H9 (cell line): ENCODE results near the gene FAM98C. TPM values are rescaled to one million over a fixed set of nuclear protein-coding genes. Genes with fewer than 3 reads are reported as not detected.

Experiments
- DNase-seq: peaks from one replicate; pipeline ENCODE4 v3.0.0-alpha.2; 2017
- H2AFZ ChIP-seq: one replicate; pipeline ENCODE4 v1.6.1; 2013; ENCODE audit warnings: mild to moderate bottlenecking, low read length, control low read depth, moderate library complexity
- H2AK5ac ChIP-seq: 2 replicates; pipeline ENCODE4 v1.6.1; 2013; ENCODE audit warnings: low read length, control low read depth, mixed read lengths; ENCODE audit not compliant: insufficient read length
- H2BK120ac ChIP-seq: one replicate; pipeline ENCODE4 v1.6.1; 2013; ENCODE audit warnings: low read depth, mild to moderate bottlenecking, low read length, control low read depth, inconsistent platforms; ENCODE audit not compliant: poor library complexity, severe bottlenecking
- H2BK12ac ChIP-seq: 2 replicates; pipeline ENCODE4 v1.6.1; 2013; ENCODE audit warnings: low read length, control low read depth, mixed read lengths, low read depth; ENCODE audit not compliant: insufficient read length
- H2BK15ac ChIP-seq: 2 replicates; pipeline ENCODE4 v1.6.1; 2013; ENCODE audit warnings: low read depth, low read length, control low read depth
- H2BK20ac ChIP-seq: one replicate; pipeline ENCODE4 v1.6.1; 2013; ENCODE audit warnings: low read depth, mild to moderate bottlenecking, low read length, control low read depth, inconsistent platforms; ENCODE audit not compliant: poor library complexity, severe bottlenecking
- H2BK5ac ChIP-seq: 2 replicates; pipeline ENCODE4 v1.6.1; 2013; ENCODE audit warnings: low read length, control low read depth, mixed read lengths; ENCODE audit not compliant: insufficient read length
- H3K14ac ChIP-seq: 2 replicates; pipeline ENCODE4 v1.6.1; 2013; ENCODE audit warnings: low read length, control low read depth; ENCODE audit not compliant: insufficient read depth
- H3K18ac ChIP-seq: 2 replicates; pipeline ENCODE4 v1.6.1; 2013; ENCODE audit warnings: low read depth, mild to moderate bottlenecking, mixed read lengths, low read length, control low read depth; ENCODE audit not compliant: insufficient read length
- H3K23ac ChIP-seq: 2 replicates; pipeline ENCODE4 v1.6.1; 2013; ENCODE audit warnings: low read length, control low read depth, mixed read lengths, low read depth; ENCODE audit not compliant: insufficient read length
- H3K23me2 ChIP-seq: 2 replicates; pipeline ENCODE4 v1.6.1; 2013; ENCODE audit warnings: low read depth, mild to moderate bottlenecking, mixed read lengths, low read length, control low read depth; ENCODE audit not compliant: insufficient read length, poor library complexity, severe bottlenecking
- H3K27ac ChIP-seq: 2 replicates; pipeline ENCODE4 v1.5.1; 2013; ENCODE audit warnings: low read length, control low read depth, mixed read lengths, low read depth; ENCODE audit not compliant: insufficient read length
- H3K27me3 ChIP-seq: 2 replicates; pipeline ENCODE4 v1.6.1; 2013; ENCODE audit warnings: low read length, control low read depth, inconsistent platforms; ENCODE audit not compliant: insufficient read depth
- H3K4ac ChIP-seq: 2 replicates; pipeline ENCODE4 v1.6.1; 2013; ENCODE audit warnings: low read depth, mild to moderate bottlenecking, control low read depth, inconsistent platforms, low read length, moderate library complexity
- H3K4me1 ChIP-seq: 2 replicates; pipeline ENCODE4 v1.6.1; 2013; ENCODE audit warnings: low read length, control low read depth, inconsistent platforms; ENCODE audit not compliant: insufficient read depth
- H3K4me2 ChIP-seq: 2 replicates; pipeline ENCODE4 v1.6.1; 2013; ENCODE audit warnings: low read length, control low read depth, mixed read lengths; ENCODE audit not compliant: insufficient read length, insufficient read depth
- H3K56ac ChIP-seq: 2 replicates; pipeline ENCODE4 v1.6.1; 2013; ENCODE audit warnings: low read depth, mild to moderate bottlenecking, mixed read lengths, low read length, control low read depth; ENCODE audit not compliant: insufficient read length
- H3K79me1 ChIP-seq: 2 replicates; pipeline ENCODE4 v1.6.1; 2013; ENCODE audit warnings: low read depth, mild to moderate bottlenecking, moderate library complexity, low read length, control low read depth, inconsistent platforms; ENCODE audit not compliant: insufficient read depth, poor library complexity, severe bottlenecking
- H3K79me2 ChIP-seq: 2 replicates; pipeline ENCODE4 v1.6.1; 2013; ENCODE audit warnings: low read length, control low read depth, inconsistent platforms; ENCODE audit not compliant: insufficient read depth
- H3K9ac ChIP-seq: 2 replicates; pipeline ENCODE4 v1.6.1; 2013; ENCODE audit warnings: low read length, control low read depth, mixed read lengths; ENCODE audit not compliant: insufficient read length; ENCODE audit errors: extremely low read depth
- H3K9me3 ChIP-seq: one replicate; pipeline ENCODE4 v1.6.1; 2013; ENCODE audit warnings: low read depth, low read length, inconsistent platforms; ENCODE audit not compliant: control insufficient read depth
- H3T11ph ChIP-seq: one replicate; pipeline ENCODE4 v1.6.1; 2013; ENCODE audit warnings: mild to moderate bottlenecking, low read length, control low read depth, inconsistent platforms
- H4K20me1 ChIP-seq: one replicate; pipeline ENCODE4 v1.6.1; 2013; ENCODE audit not compliant: control insufficient read depth, insufficient read length, insufficient read depth
- H4K5ac ChIP-seq: 2 replicates; pipeline ENCODE4 v1.6.1; 2013; ENCODE audit warnings: low read depth, mild to moderate bottlenecking, mixed read lengths, low read length, control low read depth; ENCODE audit not compliant: insufficient read length
- H4K8ac ChIP-seq: replicated peaks from 2 replicates; pipeline ENCODE4 v1.6.1; 2013; ENCODE audit warnings: low read length, control low read depth, mixed read lengths, low read depth; ENCODE audit not compliant: insufficient read length
- H4K91ac ChIP-seq: 2 replicates; pipeline ENCODE4 v1.6.1; 2013; ENCODE audit warnings: low read depth, mild to moderate bottlenecking, moderate library complexity, mixed read lengths, low read length, control low read depth; ENCODE audit not compliant: insufficient read length
- H3K27ac Mint-ChIP-seq, 3 experiments: 2 replicates in 2 of 3; 3 replicates in 1 of 3; pipeline ENCODE4 v1.8.0; 2020 to 2021; ENCODE audit warnings: mixed read lengths in 3 of 3, mild to moderate bottlenecking in 1 of 3, moderate library complexity in 1 of 3
- H3K27me3 Mint-ChIP-seq: 2 replicates; pipeline ENCODE4 v1.8.0; 2021; ENCODE audit warnings: low read depth, mild to moderate bottlenecking, moderate library complexity, mixed read lengths
- H3K36me3 Mint-ChIP-seq, 3 experiments: 2 replicates in 2 of 3; 3 replicates in 1 of 3; pipeline ENCODE4 v1.8.0; 2020 to 2021; ENCODE audit warnings: low read depth in 3 of 3, mixed read lengths in 3 of 3; ENCODE audit not compliant: insufficient read depth in 1 of 3
- H3K4me1 Mint-ChIP-seq, 2 experiments: 2 replicates each; pipeline ENCODE4 v1.8.0; 2020; ENCODE audit warnings: mixed read lengths in 2 of 2
- H3K4me3 Mint-ChIP-seq, 2 experiments: 2 replicates in 1 of 2; 3 replicates in 1 of 2; pipeline ENCODE4 v1.8.0; 2020 to 2021; ENCODE audit warnings: mild to moderate bottlenecking in 2 of 2, mixed read lengths in 2 of 2, moderate library complexity in 1 of 2
- H3K9me3 Mint-ChIP-seq, 2 experiments: 2 replicates in 1 of 2; 3 replicates in 1 of 2; pipeline ENCODE4 v1.8.0; 2020; ENCODE audit warnings: mild to moderate bottlenecking in 2 of 2, mixed read lengths in 2 of 2, moderate library complexity in 1 of 2
- CTCF ChIP-seq: fragments of 200-600 bp; sonication (generic); conservative IDR thresholded peaks from 3 replicates; pipeline ENCODE4 v1.8.0; 2021; ENCODE audit warnings: antibody characterized with exemption, mild to moderate bottlenecking
- WGBS: extraction: QIAGEN DNeasy Blood & Tissue Kit; methylation state at CpG from one replicate; pipeline ENCODE4 v1.1.7; 2013; ENCODE audit warnings: missing lambda C conversion rate, low lambda C conversion rate, mixed read lengths; ENCODE audit not compliant: insufficient read length; ENCODE audit errors: extremely low coverage; 5-methylcytosine and 5-hydroxymethylcytosine counted together
- total RNA-seq: library from RNA; stranded (reverse); gene quantifications from 2 replicates; pipeline ENCODE4 v1.2.1, GENCODE V29; 2021

Gene FAM98C
- total RNA-seq, 1 experiment from 2014 or later: 16.4 TPM

GRCh38 chr19:38378866-38379265 lies 24.0 kb upstream of the FAM98C start:
- peaks cover 16% of the 10 kb centered on the region; the same call in 1 of the 2 replicates for H3K79me2 ChIP-seq

More at GRCh38 chr19:38378866-38379265, 24.0 kb upstream of the FAM98C start:
- no peak overlapping the region for H3K4me2 ChIP-seq
- peaks cover 11% of the 10 kb centered on the region for H3K23me2 ChIP-seq
- H2BK20ac ChIP-seq: no peak overlapping the region
- no peak for DNase-seq
- H3K18ac ChIP-seq: no peak overlapping the region
- H3K4me1 ChIP-seq: no peaks in the 10 kb centered on the region
- no peak overlapping the region for H3K4ac ChIP-seq
- H3K4me1 Mint-ChIP-seq: peaks cover 14 to 18% of the 10 kb centered on the region in 2 experiments
- H3K9me3 Mint-ChIP-seq: no peaks in the 10 kb centered on the region
- no peak overlapping the region for H2BK120ac ChIP-seq
- H3K14ac ChIP-seq: no peak overlapping the region
- H3K27me3 ChIP-seq: no peaks in the 10 kb centered on the region
- no peak overlapping the region for H2BK15ac ChIP-seq
- H3K36me3 Mint-ChIP-seq: peaks cover 29 to 63% (median 49%) of the 10 kb centered on the region in 3 experiments; a peak in 6 of 7 replicates
- no peak overlapping the region for H3K9ac ChIP-seq
- H2BK5ac ChIP-seq: no peak overlapping the region
- H3K27ac ChIP-seq: no peak overlapping the region
- no peak overlapping the region for H2AK5ac ChIP-seq
- H4K20me1 ChIP-seq: peaks cover 3% of the 10 kb centered on the region
- H3K27me3 Mint-ChIP-seq: no peaks in the 10 kb centered on the region
- no peak overlapping the region for H4K5ac ChIP-seq
- no peak overlapping the region for H3T11ph ChIP-seq
- no peak overlapping the region for H4K8ac ChIP-seq
- no peak overlapping the region for H2BK12ac ChIP-seq
- no peak overlapping the region for H3K23ac ChIP-seq
- no peak overlapping the region for H2AFZ ChIP-seq
- H3K9me3 ChIP-seq: no peaks in the 10 kb centered on the region
- WGBS: no CpG with 5 or more reads among the region's 10 CpGs
- H3K27ac Mint-ChIP-seq: no peak overlapping the region
- peaks cover 12% of the 10 kb centered on the region for H3K79me1 ChIP-seq
- no peak overlapping the region for H3K56ac ChIP-seq
- no peak for TF ChIP-seq CTCF
- H4K91ac ChIP-seq: no peak overlapping the region
- no peak overlapping the region for H3K4me3 Mint-ChIP-seq
